LNCaP clone FGC (cell line): Measurements from ENCODE around the gene HPCAL1.

Source experiments
- DNase-seq: peaks from one replicate; pipeline ENCODE4 v3.0.0-alpha.2; 2011; ENCODE audit warnings: low read depth
- H3K4me3 ChIP-seq: 2 replicates; pipeline ENCODE4 v1.5.1; 2011; ENCODE audit warnings: mild to moderate bottlenecking, low read depth, low read length, control low read depth
- TF ChIP-seq, protein P1 (sequence below): IDR thresholded peaks from 2 replicates; pipeline ENCODE4 v1.5.1; 2012; ENCODE audit warnings: mild to moderate bottlenecking; ENCODE audit not compliant: control insufficient read depth, insufficient read depth; ENCODE audit errors: extremely low read depth

HPCAL1 gene

GRCh38 chr2:10357193-10358169 lies 54.8 kb downstream of the HPCAL1 start:
- no peak overlapping the region for H3K4me3 ChIP-seq
- no peak for DNase-seq
- TF ChIP-seq, protein P1, sequence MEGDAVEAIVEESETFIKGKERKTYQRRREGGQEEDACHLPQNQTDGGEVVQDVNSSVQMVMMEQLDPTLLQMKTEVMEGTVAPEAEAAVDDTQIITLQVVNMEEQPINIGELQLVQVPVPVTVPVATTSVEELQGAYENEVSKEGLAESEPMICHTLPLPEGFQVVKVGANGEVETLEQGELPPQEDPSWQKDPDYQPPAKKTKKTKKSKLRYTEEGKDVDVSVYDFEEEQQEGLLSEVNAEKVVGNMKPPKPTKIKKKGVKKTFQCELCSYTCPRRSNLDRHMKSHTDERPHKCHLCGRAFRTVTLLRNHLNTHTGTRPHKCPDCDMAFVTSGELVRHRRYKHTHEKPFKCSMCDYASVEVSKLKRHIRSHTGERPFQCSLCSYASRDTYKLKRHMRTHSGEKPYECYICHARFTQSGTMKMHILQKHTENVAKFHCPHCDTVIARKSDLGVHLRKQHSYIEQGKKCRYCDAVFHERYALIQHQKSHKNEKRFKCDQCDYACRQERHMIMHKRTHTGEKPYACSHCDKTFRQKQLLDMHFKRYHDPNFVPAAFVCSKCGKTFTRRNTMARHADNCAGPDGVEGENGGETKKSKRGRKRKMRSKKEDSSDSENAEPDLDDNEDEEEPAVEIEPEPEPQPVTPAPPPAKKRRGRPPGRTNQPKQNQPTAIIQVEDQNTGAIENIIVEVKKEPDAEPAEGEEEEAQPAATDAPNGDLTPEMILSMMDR: no peak

- H3K4me3 ChIP-seq: no peak overlapping the region
- DNase-seq: no peak
- TF ChIP-seq, protein P1: no peak
These were observed 56.5 kb downstream of the HPCAL1 start for GRCh38 chr2:10359246-10359645.

- TF ChIP-seq, protein P1: no peak
- no peak for DNase-seq
- H3K4me3 ChIP-seq: no peak overlapping the region
These were observed 57.1 kb downstream of the HPCAL1 start for GRCh38 chr2:10359731-10360329.

DNA sequence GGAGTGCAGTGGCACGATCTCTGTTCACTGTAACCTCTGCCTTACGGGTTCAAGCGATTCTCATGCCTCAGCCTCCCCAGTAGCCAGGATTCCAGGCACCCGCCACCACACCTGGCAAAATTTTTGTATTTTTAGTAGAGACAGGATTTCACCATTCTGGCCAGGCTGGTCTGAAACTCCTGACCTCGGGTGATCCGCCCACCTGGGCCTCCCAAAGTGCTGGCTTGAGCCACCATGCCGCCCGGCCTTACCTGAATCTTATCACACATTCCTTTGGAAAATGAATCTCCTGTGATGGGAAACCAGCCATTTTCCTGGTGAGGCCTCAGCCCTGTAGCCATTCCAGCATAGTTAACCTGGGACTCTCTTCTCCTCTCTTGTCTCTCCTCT lies 57.8 kb downstream of the HPCAL1 start:
- TF ChIP-seq, protein P1: no peak
- DNase-seq: no peak
- H3K4me3 ChIP-seq: no peak overlapping the region

DNA sequence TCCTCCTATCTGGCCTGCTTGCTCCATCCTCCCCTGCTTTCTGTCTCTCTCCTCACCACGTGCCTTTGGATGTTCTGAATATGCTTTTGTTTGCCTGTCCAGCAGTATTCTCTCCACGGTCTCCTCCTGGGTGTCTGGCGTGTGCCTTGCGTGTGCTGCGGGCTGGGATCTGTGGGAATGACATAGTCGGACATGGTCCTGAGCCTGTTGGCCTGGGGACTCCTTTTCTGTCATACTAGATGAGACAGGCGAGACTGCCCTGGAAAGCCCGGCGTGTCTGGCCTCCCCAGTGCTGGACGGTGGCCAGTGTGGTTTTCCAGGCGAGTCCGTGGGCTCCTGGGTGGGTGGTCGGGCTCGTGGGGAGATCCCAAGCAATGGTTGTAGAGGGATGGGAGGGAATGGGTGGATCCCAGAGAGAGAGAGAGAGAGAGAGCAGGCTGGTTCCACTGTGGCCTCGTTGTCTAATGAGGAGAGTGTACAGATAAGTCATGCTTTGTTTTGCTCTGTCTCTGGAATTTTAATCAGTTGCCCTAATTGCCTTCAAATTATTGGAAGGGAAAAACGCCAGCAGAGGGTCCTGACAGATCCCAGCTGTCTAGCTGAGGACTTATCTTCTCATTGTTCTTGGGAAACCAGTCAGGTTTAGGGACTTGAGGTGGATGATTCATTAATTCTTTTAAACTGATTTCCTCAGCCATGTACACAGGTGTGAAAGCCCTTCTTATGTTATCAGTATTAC lies 58.3 kb downstream of the HPCAL1 start:
- DNase-seq: no peak
- TF ChIP-seq, protein P1: no peak
- no peak overlapping the region for H3K4me3 ChIP-seq

DNA sequence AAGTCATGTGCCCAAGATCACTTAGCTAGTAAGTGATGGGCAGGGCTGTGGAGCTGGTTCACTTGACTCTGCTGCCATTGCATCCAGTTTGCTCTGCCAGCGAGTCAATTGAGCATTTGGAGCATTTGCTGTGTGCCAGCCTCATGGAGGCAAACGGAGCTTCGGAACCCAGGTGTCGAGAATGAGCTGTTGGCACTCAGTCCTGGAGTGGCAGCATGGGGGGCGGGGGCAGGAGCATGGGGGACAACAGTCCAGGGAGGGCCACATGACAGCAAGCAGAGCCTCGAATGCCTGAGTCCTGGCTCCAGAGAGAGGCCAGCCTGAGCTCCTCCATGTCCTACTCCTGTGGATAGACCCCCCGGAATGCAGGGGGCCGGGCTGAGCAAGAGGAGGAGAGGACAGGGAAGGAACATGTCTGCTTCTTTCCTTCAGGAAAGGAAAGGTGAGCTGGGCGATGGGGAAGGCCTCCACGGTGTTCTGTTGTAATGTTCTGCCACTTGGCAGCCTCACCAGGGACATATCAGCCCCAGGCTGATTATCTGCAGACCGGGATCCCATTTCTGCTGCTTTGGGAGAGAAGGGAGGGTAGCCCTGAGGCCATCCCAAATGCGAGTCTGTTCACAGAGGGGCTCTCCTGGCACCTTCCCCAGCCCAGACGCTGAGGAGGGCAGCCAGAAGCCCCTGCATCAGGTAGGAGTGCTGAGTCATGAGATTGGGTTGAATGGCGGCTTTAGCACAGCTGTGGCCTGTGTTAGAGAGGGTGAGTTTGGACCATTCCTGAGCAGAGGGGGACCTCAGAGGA lies 59.6 kb downstream of the HPCAL1 start:
- no peak overlapping the region for H3K4me3 ChIP-seq
- TF ChIP-seq, protein P1: no peak
- no peak for DNase-seq
